WERI-Rb-1 (cell line): ENCODE measurements around the gene MS4A6A.
"Not testable (repeated sequence)": the region's sequence is repeated elsewhere in the genome, so short reads cannot be mapped to it uniquely, and the experiment has no call there.

Experiments used
- DNase-seq: peaks from one replicate; pipeline ENCODE4 v3.0.0-alpha.2; 2020
- H3K27ac ChIP-seq: fragments of 250-450 bp; sonication (Bioruptor Pico); 2 replicates; pipeline ENCODE4 v1.5.1; 2020; ENCODE audit warnings: mild to moderate bottlenecking, moderate library complexity
- H3K27me3 ChIP-seq: fragments of 250-450 bp; sonication (Bioruptor Pico); 2 replicates; pipeline ENCODE4 v1.5.1; 2021; ENCODE audit warnings: mild to moderate bottlenecking, low read depth, moderate library complexity; ENCODE audit not compliant: insufficient read depth, severe bottlenecking
- H3K36me3 ChIP-seq: fragments of 250-450 bp; sonication (Bioruptor Pico); 2 replicates; pipeline ENCODE4 v1.5.1; 2020; ENCODE audit warnings: mild to moderate bottlenecking, moderate library complexity
- H3K4me3 ChIP-seq: 2 replicates; pipeline ENCODE4 v1.5.1; 2011; ENCODE audit warnings: low read depth, mild to moderate bottlenecking, control low read depth, low read length
- H3K9me3 ChIP-seq: fragments of 250-450 bp; sonication (Bioruptor Pico); 2 replicates; pipeline ENCODE4 v1.5.1; 2021; ENCODE audit warnings: mild to moderate bottlenecking, moderate library complexity; ENCODE audit not compliant: severe bottlenecking
- TF ChIP-seq, protein P1 (sequence below): IDR thresholded peaks from 2 replicates; pipeline ENCODE4 v1.5.1; 2011; ENCODE audit warnings: low read depth, mild to moderate bottlenecking, control low read depth, inconsistent platforms, low read length

The MS4A6A gene

DNA sequence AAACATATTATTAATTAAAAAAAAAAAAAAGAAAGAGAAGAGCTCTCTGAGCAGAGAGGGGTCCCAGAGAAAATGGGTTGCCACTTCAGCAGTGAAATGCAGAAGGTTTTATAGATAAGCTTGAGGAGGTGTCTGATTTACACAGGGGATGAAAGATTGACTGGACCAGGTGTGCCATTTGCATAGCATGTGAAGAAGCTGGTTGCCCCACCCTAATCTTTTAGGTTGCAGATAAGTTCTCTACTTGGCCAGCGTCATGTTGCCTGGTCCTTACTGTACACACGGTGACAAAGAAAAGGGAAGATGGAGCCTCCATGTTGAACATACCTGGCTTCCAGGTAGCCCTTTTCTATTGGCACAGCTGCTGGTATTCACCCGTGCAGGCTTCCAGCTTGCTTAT is 53.0 kb downstream of the MS4A6A start:
- no peak overlapping the region for H3K27ac ChIP-seq
- no peak for DNase-seq

GRCh38 chr11:60128866-60129265 is 54.0 kb downstream of the MS4A6A start:
- not testable (repeated sequence) for DNase-seq, H3K4me3 ChIP-seq, H3K27me3 ChIP-seq, H3K36me3 ChIP-seq, H3K27ac ChIP-seq, H3K9me3 ChIP-seq

More for the DNA sequence above, 53.0 kb downstream of the MS4A6A start:
- Histone ChIP-seq H3K4me3 (no peak overlapping the region), H3K27me3 (no peaks in the 10 kb centered on the region), H3K9me3 (peaks cover 5% of the 10 kb centered on the region), H3K36me3 (no peaks in the 10 kb centered on the region)
- TF ChIP-seq, protein P1, sequence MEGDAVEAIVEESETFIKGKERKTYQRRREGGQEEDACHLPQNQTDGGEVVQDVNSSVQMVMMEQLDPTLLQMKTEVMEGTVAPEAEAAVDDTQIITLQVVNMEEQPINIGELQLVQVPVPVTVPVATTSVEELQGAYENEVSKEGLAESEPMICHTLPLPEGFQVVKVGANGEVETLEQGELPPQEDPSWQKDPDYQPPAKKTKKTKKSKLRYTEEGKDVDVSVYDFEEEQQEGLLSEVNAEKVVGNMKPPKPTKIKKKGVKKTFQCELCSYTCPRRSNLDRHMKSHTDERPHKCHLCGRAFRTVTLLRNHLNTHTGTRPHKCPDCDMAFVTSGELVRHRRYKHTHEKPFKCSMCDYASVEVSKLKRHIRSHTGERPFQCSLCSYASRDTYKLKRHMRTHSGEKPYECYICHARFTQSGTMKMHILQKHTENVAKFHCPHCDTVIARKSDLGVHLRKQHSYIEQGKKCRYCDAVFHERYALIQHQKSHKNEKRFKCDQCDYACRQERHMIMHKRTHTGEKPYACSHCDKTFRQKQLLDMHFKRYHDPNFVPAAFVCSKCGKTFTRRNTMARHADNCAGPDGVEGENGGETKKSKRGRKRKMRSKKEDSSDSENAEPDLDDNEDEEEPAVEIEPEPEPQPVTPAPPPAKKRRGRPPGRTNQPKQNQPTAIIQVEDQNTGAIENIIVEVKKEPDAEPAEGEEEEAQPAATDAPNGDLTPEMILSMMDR: no peak

DNA sequence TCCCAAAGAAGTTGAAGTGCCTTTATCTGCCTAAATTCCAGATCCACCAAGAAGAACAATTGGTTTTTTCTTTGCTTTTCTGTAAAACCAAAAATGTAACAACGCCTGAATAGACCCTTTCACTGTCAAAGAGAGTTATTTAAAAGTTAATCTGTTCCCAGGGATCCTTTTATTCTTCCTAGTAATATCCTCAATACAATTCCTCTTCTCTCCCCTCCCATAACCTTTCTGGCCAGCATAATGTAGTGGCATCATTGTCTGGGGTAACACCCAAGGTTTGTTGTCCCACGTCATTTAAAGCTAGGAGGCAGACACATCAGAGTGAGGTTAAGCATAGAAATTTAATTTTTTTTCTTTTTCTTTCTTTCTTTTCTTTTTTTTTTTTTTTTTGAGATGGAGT is 54.5 kb downstream of the MS4A6A start:
- no peak for DNase-seq
- H3K9me3 ChIP-seq: no peaks in the 10 kb centered on the region

DNA sequence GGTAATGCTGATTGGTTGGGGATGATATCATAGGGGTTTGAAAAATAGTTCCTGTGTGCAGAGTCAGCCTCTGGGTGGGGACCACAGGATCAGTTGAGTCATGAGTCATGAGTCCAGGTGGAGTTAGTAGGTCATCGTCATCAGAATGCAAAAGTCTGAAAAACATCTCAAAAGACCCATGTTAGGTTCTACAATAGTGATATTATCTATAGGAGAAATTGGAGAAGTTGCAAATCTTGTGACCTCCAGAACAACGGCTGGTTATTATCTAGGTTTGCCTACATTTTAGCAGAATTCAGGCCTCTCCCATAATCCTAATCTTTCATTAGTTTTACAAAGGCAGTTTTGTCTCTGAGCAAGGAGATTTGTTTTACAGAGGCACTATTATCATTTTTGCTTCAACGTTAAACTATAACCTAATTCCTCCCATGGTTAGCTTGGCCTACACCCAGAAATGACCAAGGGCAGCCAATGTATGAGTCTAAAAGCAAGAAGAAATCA is 55.5 kb downstream of the MS4A6A start:
- Histone ChIP-seq H3K36me3 (no peaks in the 10 kb centered on the region), H3K27ac (no peak overlapping the region), H3K27me3 (no peaks in the 10 kb centered on the region), H3K4me3 (no peak overlapping the region), H3K9me3 (no peaks in the 10 kb centered on the region)
- TF ChIP-seq, protein P1: no peak
- no peak for DNase-seq

More for the DNA sequence above, 54.5 kb downstream of the MS4A6A start:
- TF ChIP-seq, protein P1: no peak
- Histone ChIP-seq H3K27me3 (no peaks in the 10 kb centered on the region), H3K36me3 (no peaks in the 10 kb centered on the region), H3K4me3 (no peak overlapping the region), H3K27ac (no peak overlapping the region)

DNA sequence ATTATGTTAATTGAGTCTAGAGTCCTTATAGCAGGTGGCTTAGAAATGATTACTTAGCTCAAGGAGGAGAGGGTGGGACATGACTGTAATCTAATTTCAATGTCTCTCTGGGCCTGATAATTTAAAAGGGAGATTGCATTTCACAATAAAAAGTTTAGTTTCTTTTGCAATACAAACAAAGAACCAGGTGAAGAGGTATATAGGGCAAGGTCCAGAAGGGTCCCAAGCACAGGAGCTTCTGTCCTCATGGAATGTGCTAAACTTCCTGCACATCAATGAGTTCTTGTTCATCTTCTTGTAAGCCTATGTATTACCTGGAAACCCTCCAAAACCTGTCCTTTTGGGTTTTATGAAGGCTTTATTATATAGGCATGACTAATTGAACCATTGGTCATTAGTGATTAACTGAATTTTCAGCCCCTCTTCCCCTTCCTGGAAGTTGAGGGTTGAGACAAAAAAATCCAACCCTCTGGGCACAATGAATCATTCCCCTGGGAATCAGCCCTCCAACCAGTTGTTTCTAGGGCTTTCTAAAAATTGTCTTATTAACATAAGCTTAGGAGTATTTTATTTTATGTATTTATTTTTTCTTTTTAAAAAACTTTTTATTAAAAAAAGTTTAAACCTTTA is 56.8 kb downstream of the MS4A6A start:
- H3K36me3 ChIP-seq: no peaks in the 10 kb centered on the region
- TF ChIP-seq, protein P1: no peak
- H3K27me3 ChIP-seq: no peaks in the 10 kb centered on the region
- H3K27ac ChIP-seq: peak overlapping the region; percentile 42
- H3K9me3 ChIP-seq: no peaks in the 10 kb centered on the region
- no peak overlapping the region for H3K4me3 ChIP-seq
- no peak for DNase-seq

DNA sequence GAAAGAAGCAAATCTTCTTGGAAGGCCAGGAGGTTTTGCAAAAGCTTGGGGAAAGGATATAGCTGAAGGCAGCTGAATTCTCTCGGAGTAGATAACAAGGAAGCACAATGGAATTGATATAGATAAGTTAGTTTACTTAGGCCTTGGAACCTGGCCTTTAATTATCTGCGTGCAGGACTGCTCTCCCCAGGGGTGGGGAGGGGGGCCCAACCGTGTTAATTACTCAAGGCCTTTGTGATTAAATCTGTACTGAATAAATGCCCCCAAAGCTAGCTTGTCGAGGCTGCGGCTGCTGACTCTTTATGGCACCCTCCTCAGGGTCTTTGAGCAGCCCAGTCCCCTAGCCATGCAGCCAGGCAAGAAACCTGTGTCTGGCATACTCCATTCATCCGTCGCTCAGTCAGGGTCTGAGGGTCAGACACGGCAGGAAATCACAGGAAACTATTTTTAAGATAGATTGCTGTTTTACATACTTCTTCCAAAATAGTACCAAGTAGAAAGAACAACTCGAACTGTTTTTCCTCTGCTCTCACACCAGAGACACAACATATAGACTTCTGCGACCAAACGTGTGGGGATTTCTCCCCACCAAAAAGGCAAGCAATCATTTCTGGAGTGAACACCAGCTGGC is 58.0 kb downstream of the MS4A6A start:
- TF ChIP-seq, protein P1: no peak
- H3K27me3 ChIP-seq: no peaks in the 10 kb centered on the region
- no peak overlapping the region for H3K4me3 ChIP-seq
- peak overlapping the region; percentile 67 for H3K27ac ChIP-seq
- no peaks in the 10 kb centered on the region for H3K36me3 ChIP-seq
- no peaks in the 10 kb centered on the region for H3K9me3 ChIP-seq
- no peak for DNase-seq
